HL-60 (cell line): Measurements from ENCODE around the gene TSPAN15.
A peak's percentile ranks its signal among the peaks of the same experiment; 100 is the strongest.

Experiments used
- DNase-seq, 2 experiments: peaks; one replicate each; pipeline ENCODE4 v3.0.0-alpha.2; 2010 to 2020; ENCODE audit warnings: low read depth in 1 of 2, low spot score in 1 of 2
- H3K27ac ChIP-seq: fragments of 250-450 bp; sonication (Bioruptor Pico); replicated peaks from 2 replicates; pipeline ENCODE4 v1.5.1; 2020; ENCODE audit warnings: mild to moderate bottlenecking, moderate library complexity
- H3K27me3 ChIP-seq: fragments of 250-450 bp; sonication (Bioruptor Pico); 2 replicates; pipeline ENCODE4 v1.5.1; 2021; ENCODE audit warnings: mild to moderate bottlenecking, moderate library complexity; ENCODE audit not compliant: insufficient read depth, poor library complexity, severe bottlenecking
- H3K4me3 ChIP-seq: replicated peaks from 2 replicates; pipeline ENCODE4 v1.5.1; 2011; ENCODE audit warnings: mild to moderate bottlenecking, control low read depth, low read length; ENCODE audit not compliant: insufficient read depth
- CTCF ChIP-seq: IDR thresholded peaks from one replicate; pipeline ENCODE4 v1.5.1; 2011; ENCODE audit warnings: low read length, control low read depth, inconsistent platforms; ENCODE audit not compliant: insufficient read depth
- GABPA ChIP-seq: IDR thresholded peaks from 2 replicates; pipeline ENCODE4 v1.6.1; 2012; ENCODE audit warnings: low read depth
- POLR2AphosphoS5 ChIP-seq: IDR thresholded peaks from 2 replicates; pipeline ENCODE4 v1.6.1; 2012; ENCODE audit warnings: low read depth
- REST ChIP-seq: IDR thresholded peaks from 2 replicates; pipeline ENCODE4 v1.6.1; 2012; ENCODE audit warnings: low read depth; ENCODE audit not compliant: insufficient replicate concordance
- SPI1 ChIP-seq: IDR thresholded peaks from 2 replicates; pipeline ENCODE4 v1.6.1; 2012; ENCODE audit warnings: low read depth, mild to moderate bottlenecking, borderline replicate concordance

Gene TSPAN15

GRCh38 chr10:69463886-69464285 is 12.6 kb downstream of the TSPAN15 start:
- no peak overlapping the region for H3K4me3 ChIP-seq
- TF ChIP-seq SPI1 (no peak), CTCF (no peak), GABPA (no peak), REST (no peak), POLR2AphosphoS5 (no peak)
- DNase-seq = no peak
- no peak overlapping the region for H3K27ac ChIP-seq
- H3K27me3 ChIP-seq = no peaks in the 10 kb centered on the region

GRCh38 chr10:69464401-69464800 is 13.1 kb downstream of the TSPAN15 start:
- no peak for DNase-seq
- no peaks in the 10 kb centered on the region for H3K27me3 ChIP-seq
- H3K4me3 ChIP-seq = no peak overlapping the region
- no peak for TF ChIP-seq POLR2AphosphoS5
- no peak for TF ChIP-seq GABPA
- TF ChIP-seq REST = no peak
- TF ChIP-seq SPI1 = no peak
- no peak for TF ChIP-seq CTCF
- H3K27ac ChIP-seq = peak overlapping the region; percentile 62

DNA sequence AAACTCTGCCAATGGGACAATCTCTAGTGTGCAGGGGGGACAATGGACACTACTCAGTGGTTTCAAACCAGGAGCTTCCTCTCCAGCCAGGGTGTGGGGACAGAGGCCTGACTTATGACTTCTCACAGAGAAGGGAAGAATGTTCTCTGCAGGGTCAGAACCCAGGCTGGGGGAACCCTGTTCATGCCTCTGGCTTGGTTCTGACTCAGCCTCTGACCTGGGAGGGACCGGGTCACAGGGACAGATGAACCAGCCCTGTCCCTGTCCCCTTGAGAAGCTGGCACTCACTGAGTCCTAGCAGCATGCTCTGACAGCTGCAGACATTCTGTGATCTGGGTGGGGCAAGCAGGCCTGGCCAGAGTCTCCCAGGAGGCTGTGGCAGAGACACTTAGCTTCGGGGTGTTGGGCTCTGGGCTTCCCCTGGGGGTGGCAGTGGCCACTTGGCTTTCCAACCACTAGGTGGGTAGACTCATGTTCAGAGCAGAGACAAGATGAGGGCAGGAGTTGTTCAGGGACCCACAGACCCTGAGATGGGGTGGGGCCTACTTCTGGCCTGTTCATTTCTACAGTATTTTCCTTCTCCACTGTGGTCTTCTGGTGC is 13.6 kb downstream of the TSPAN15 start:
- H3K4me3 ChIP-seq = no peak overlapping the region
- TF ChIP-seq SPI1 (no peak), CTCF (no peak), POLR2AphosphoS5 (no peak), GABPA (no peak), REST (no peak)
- H3K27me3 ChIP-seq = no peaks in the 10 kb centered on the region
- no peak for DNase-seq
- H3K27ac ChIP-seq = peak overlapping the region; percentile 62
